IMR-90 (cell line): ENCODE measurements around the gene MBOAT1.

ENCODE experiments used
- POLR2A ChIP-seq: IDR thresholded peaks from 2 replicates; pipeline ENCODE4 v1.6.1; 2012; ENCODE audit warnings: mild to moderate bottlenecking, low read depth, low read length
- RAD21 ChIP-seq: IDR thresholded peaks from 2 replicates; pipeline ENCODE4 v1.6.1; 2012; ENCODE audit warnings: low read length, improper control_type of control experiment
- RCOR1 ChIP-seq: IDR thresholded peaks from 2 replicates; pipeline ENCODE4 v1.6.1; 2012; ENCODE audit warnings: mild to moderate bottlenecking, low read length, improper control_type of control experiment; ENCODE audit not compliant: insufficient replicate concordance
- TF ChIP-seq, protein P1 (sequence below): conservative IDR thresholded peaks from 2 replicates; pipeline ENCODE4 v1.5.1; 2012; ENCODE audit warnings: mild to moderate bottlenecking, low read depth, low read length, improper control_type of control experiment
- TF ChIP-seq, protein P2 (sequence below): fragments of 150-350 bp; IDR thresholded peaks from 2 replicates; pipeline ENCODE4 v1.6.1; 2017; ENCODE audit warnings: mild to moderate bottlenecking, antibody characterized with exemption, low read length, low read depth
- TF ChIP-seq, protein P3 (sequence below): fragments of 150-350 bp; IDR thresholded peaks from 2 replicates; pipeline ENCODE4 v1.6.1; 2016; ENCODE audit warnings: low read depth, mild to moderate bottlenecking, low read length, moderate library complexity, borderline replicate concordance

GRCh38 chr6:20159098-20159497, 53.2 kb downstream of the MBOAT1 start:
- TF ChIP-seq, protein P1, sequence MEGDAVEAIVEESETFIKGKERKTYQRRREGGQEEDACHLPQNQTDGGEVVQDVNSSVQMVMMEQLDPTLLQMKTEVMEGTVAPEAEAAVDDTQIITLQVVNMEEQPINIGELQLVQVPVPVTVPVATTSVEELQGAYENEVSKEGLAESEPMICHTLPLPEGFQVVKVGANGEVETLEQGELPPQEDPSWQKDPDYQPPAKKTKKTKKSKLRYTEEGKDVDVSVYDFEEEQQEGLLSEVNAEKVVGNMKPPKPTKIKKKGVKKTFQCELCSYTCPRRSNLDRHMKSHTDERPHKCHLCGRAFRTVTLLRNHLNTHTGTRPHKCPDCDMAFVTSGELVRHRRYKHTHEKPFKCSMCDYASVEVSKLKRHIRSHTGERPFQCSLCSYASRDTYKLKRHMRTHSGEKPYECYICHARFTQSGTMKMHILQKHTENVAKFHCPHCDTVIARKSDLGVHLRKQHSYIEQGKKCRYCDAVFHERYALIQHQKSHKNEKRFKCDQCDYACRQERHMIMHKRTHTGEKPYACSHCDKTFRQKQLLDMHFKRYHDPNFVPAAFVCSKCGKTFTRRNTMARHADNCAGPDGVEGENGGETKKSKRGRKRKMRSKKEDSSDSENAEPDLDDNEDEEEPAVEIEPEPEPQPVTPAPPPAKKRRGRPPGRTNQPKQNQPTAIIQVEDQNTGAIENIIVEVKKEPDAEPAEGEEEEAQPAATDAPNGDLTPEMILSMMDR = no peak
- no peak for TF ChIP-seq RCOR1
- TF ChIP-seq, protein P2, sequence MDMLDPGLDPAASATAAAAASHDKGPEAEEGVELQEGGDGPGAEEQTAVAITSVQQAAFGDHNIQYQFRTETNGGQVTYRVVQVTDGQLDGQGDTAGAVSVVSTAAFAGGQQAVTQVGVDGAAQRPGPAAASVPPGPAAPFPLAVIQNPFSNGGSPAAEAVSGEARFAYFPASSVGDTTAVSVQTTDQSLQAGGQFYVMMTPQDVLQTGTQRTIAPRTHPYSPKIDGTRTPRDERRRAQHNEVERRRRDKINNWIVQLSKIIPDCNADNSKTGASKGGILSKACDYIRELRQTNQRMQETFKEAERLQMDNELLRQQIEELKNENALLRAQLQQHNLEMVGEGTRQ = no peak
- no peak for TF ChIP-seq RAD21
- TF ChIP-seq POLR2A = no peak
- TF ChIP-seq, protein P3, sequence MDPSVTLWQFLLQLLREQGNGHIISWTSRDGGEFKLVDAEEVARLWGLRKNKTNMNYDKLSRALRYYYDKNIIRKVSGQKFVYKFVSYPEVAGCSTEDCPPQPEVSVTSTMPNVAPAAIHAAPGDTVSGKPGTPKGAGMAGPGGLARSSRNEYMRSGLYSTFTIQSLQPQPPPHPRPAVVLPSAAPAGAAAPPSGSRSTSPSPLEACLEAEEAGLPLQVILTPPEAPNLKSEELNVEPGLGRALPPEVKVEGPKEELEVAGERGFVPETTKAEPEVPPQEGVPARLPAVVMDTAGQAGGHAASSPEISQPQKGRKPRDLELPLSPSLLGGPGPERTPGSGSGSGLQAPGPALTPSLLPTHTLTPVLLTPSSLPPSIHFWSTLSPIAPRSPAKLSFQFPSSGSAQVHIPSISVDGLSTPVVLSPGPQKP = no peak
